ENCODE measurements around the gene OTUB2.
A peak's percentile ranks its signal among the peaks of the same experiment; 100 is the strongest.

Gene OTUB2

GRCh38 chr14:93997082-93997481 lies 29.1 kb upstream of the OTUB2 start, which contains the start of gene CCDC197:
CCDC197 (plus strand) TSS chr14:93997301; CDS start chr14:93998132, 831 bp downstream.
- DNase-seq = no peak

GRCh38 chr14:93997916-93998870 lies 27.9 kb upstream of the OTUB2 start:
- DNase-seq = no peak

GRCh38 chr14:93998871-93999403 lies 27.2 kb upstream of the OTUB2 start:
- DNase-seq = no peak

DNA sequence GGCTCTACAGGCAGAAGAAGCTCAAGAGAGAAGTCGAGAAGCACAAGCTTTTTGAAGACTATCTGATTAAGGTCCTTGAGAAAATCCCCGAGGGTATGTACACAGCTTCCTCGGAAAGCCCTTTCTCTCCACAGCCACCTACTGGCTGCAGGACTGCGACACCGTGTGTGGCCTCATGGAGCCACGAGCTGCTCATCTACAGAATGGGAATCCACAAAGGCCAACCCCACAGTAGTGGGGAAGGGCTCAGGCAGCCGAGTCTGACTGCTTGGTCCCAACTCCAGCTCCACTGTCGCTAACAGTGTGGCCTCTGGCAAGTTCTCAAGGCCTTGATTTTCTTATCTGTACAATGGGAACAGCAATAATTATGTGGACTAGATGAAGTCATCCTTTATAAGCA lies 26.6 kb upstream of the OTUB2 start:
- DNase-seq = no peak

DNA sequence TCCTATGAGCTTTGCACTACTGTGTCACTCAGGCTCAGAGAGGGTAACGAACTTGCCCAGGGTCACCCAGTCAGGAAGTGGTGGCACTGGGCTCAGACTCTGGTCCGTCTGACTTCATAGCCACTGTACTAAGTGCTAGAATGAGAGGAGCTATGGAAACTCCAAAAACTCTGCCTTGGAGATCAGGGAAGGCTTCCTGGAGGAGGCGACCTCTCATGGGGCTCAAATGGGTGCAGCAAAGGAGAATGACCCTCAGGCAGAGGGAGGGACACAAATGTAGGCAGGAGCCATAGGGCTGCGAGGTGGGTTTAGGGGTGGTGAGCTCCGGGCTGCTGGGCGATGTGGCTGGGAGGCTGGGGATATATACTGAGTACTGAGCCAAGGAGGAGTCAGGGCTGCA lies 25.9 kb upstream of the OTUB2 start:
- no peak for DNase-seq

DNA sequence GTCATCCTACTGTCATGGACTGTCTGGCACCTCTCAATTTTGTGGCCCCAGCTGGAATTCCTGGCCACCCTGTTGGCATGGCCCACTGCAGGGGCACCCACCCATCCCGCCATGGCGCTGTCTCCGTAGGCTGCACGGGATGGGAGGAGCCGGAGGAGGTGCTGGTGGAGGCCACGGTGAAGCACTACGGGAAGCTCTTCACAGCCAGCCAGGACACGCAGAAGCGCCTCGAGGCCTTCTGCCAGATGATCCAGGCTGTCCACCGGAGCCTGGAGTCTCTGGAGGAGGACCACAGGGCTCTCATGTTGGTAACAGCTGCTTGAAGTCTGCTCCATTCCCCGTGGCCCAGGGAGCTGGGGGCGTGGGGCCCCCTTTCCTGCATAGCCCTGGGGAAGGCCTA lies 25.1 kb upstream of the OTUB2 start:
- DNase-seq = no peak

DNA sequence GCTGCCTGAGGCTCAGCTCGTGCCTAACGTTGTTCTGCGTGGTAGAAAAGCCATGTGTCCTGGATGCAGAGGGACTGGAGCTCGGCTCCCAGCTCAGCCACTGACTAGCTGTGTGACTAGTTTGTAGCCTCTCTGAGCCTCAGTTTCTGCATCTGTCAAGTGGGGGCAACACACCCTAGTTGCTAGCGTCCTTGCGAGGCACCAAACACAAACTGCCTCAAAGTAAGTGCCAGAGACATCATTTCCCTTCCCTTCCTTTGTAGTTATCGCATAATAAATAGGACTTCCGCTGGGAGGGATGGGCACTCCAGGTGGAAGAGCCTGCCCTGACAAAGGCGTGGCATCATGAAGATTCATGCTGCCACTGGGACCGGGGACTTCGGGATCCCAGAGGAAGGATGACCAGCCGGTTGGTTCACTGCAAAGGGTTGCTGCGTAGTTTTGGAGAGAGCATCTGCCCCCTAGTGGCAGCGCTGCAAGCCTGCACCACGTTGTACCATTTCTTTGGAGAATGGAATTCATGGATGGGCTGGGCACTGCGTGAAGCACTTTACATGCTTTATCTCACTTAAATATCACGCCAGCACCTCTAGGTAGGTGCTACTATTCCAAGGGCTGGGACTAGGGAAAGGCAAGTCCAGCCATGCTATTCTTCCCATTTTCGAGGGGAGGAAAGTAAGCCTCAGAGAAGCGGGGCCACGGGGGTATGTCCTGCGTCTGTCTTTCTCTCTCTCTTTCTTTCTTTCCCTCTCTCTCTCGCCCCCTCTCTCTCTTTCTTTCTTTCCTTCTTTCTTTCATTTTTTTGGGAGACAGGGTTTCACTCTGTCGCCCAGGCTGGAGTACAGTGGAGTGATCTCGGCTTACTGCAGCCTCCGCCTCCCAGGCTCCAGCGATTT lies 24.4 kb upstream of the OTUB2 start:
- peak; percentile 45 for DNase-seq

DNA sequence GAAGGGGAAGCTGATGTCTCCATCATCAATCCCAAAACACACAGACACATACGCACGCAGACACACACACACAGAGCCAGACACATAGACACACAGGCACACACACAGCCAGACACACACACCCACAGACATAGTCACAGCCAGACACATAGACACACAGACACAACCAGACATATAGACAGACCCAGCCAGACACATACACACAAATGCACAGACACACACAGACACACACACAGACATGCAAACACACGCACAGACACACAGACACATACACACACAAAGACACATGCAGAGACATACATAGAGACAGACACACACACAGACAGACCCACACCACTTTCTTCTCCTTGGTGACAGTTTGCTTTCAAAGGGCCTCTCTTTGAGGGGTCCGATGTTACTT lies 22.7 kb upstream of the OTUB2 start:
- DNase-seq = no peak

DNA sequence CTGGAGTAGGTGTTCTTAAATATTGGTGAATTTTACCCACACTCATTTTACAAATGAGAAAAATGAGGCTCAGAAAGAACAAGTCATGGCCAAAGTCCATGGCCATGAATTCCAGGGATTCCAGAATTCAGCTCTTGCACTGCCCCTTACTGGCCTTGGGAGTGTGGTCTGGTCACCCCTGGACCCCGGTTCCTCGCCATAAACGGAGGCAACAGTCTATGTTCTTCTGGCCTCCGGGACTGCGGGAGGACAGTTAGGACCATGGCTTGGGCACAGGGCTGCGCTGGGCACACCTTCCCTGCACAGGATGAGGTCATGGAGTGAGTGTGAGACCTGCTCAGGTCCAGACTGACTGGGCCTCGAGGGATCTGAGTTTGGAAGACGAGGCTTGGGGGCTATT lies 22.1 kb upstream of the OTUB2 start:
- no peak for DNase-seq

GRCh38 chr14:94005324-94006073 lies 20.6 kb upstream of the OTUB2 start:
- DNase-seq = no peak

GRCh38 chr14:94008234-94008633 lies 17.9 kb upstream of the OTUB2 start:
- DNase-seq = no peak

- no peak for DNase-seq
These were observed 16.4 kb upstream of the OTUB2 start for GRCh38 chr14:94009767-94010166.

GRCh38 chr14:94010625-94011024 lies 15.5 kb upstream of the OTUB2 start:
- DNase-seq = no peak

DNA sequence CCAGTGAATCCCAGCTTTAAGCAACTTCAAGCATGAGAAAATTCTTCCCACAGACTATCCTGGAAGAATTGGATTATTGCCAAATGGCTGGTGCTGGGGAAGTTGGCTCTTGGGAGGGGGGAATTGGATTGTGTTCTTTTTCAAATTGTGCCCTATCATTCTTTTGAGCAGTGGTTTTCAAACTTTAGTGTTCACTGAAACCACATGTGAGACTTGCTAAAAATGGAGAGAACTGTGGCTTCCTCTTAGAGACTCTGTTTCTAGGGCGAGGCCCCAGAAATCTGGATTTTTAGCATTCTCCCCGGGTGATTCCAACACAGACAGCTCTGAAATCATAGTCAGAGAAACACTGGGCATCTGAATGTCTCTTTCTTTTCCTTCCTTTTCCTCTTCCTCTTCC lies 14.3 kb upstream of the OTUB2 start:
- no peak for DNase-seq

DNA sequence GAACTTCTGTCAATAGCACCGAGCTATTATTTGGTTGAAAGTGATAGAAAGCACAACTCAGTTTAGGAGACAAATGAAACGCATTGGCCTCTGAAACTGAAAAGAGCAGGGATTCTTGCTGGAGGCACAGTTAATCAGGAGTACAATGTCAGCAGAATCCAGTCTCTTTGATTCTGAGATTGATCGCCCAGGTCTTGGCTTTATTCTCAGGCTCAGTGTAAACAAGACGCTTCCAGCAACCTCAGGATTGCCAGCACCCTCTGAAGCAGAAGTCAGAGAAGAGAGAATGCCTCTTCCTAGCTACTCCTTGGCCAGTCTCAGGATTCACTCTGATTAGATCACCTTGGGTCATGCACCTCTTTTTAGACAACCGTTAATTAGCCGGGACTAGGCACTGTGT lies 11.8 kb upstream of the OTUB2 start:
- no peak for DNase-seq

DNA sequence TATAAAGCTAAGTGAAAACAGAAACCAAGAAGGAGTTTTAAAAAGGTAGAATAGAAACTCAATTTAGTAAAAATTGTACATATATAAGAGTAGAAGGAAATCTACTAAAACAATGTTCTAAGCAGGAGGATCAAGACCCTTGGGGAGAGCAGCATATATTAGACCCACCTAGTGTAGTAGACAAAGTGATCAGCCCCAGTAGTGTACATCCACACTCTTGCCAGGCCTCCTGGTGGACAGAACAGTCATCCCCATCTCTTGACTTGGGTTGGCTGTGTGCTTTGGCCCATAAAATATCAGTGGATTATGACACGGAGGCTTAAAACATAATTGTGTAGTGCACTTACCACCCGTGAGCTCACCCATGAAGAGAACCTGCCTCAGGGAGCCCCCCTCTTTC lies 10.9 kb upstream of the OTUB2 start:
- DNase-seq = no peak

- DNase-seq = no peak
These were observed 9.6 kb upstream of the OTUB2 start for GRCh38 chr14:94016446-94016976.

DNA sequence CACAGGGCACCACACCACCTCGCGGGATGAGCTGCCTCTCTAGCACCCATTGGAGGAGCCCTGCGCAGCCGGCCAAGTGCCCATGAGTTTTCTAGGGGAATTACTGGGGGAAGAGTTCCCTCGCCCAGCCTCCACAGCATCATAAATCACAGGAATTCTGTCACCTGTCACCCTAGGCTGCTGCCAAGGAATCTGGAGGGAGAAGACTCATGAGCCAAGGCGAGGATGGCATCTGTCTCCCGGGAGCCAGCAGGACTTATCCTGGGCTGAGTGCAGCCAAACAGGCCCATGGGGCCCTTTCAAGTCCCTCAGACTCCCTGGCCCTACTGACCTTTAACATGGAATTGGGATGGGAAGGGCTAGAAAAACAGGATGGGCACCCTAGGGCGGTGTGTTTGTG lies 7.8 kb upstream of the OTUB2 start:
- no peak for DNase-seq

- no peak for DNase-seq
These were observed 6.8 kb upstream of the OTUB2 start for GRCh38 chr14:94019329-94019728.

DNA sequence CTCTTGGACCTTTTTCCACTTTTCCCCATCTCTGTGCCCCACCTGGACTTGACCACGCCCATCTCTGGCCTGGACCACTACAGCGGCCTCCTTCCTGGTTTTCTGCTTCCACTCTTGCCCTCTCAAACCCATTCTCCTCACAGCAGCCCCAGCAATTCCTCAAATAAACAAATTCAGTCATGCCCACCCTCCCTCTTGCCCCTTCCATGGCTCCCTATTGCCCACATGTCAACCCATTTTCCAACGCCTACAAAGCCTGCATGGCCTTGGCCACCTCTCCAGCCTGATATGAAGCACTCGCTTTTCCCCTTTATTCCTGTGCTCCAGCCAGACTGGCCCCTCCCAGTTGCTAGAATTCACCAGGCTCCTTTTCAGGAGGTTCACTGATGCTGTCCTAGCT lies 5.9 kb upstream of the OTUB2 start:
- no peak for DNase-seq

DNA sequence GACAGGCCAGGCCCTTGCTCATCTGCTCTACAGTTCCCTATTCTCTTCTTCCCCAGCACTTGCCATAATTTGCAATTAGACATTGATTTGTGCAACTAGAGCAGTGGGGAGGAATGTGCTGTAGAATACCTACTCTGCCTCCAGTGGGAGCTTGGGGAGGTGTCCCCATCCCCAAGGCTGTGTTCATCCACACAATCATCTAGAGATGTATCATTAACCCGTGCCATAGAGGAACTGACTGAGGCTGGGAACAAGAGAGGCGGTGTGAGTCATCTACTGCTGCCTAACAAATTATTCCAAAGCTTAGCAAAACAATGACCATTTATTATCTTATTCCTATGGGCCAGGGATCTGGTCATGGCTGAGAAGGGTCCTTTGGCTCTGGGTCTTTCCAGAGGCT lies 5.1 kb upstream of the OTUB2 start:
- no peak for DNase-seq

DNA sequence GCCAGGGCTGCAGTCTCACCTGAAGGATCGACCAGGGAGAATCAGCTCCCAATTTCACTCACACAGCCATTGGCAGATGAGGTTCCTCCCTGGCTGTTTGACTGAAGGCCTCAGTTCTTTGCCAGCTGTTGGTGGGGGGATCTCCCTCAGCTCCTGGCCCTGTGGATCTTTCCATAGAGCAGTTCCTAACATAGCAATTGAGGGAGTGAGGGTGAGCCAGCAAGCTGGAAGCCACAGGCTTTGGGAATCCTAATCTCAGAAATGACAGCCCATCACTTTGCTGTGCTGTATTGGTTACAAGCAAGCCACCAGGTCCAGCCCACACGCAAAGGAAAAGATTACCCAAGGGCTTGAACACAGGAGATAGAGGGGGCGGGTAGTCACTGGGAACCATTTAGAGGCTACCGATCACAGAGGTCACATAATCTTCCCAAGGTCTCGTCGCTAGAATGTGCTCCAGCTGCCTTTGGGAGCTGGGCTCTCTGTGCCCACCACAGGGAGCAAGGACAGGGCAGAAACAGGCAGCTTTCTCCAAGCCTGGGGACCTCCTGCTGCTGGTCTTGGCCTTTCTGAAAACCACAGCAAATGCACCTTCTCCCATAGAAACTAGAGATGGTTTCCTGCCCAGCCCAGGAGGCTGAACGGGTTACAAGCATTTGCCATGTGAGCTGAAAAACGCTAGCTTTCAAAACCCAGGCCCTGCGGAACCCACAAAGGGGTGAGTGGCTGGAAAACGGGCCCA lies 4.6 kb upstream of the OTUB2 start:
- no peak for DNase-seq

All from activated CD4-positive, alpha-beta T cell treated with anti-CD3 and anti-CD28 coated beads, Interleukin-2, amount 50 U/mL, for 4 hours (primary cell).